Activated naive CD4-positive, alpha-beta T cell treated with anti-CD3 and anti-CD28 coated beads, Interleukin-2, amount 50 U/mL, for 72 hours (primary cell): ENCODE results near the gene TACR1. TPM values are rescaled to one million over a fixed set of nuclear protein-coding genes. Genes with fewer than 3 reads are reported as not detected.

Source experiments
- ATAC-seq, 2 donors: fragments of 150-1000 bp; cut with Tn5 transposase; 2 replicates each; pipeline ENCODE4 v1.10.0; 2021; ENCODE audit warnings: mild to moderate bottlenecking in 2 of 2, moderate library complexity in 2 of 2
- DNase-seq, 2 donors: peaks; one replicate each; pipeline ENCODE4 v3.0.0; 2021 to 2022; ENCODE audit warnings: low spot score in 2 of 2
- H3K27ac Mint-ChIP-seq, 2 donors: one replicate each; pipeline ENCODE4 v1.8.0; 2022; ENCODE audit warnings: mild to moderate bottlenecking in 2 of 2, mixed read lengths in 2 of 2
- H3K36me3 Mint-ChIP-seq, 2 donors: one replicate each; pipeline ENCODE4 v1.8.0; 2022; ENCODE audit warnings: mixed read lengths in 2 of 2
- H3K9me3 Mint-ChIP-seq, 2 donors: one replicate each; pipeline ENCODE4 v1.8.0; 2022; ENCODE audit warnings: mixed read lengths in 2 of 2
- total RNA-seq, 2 donors: library from RNA; stranded (reverse); gene quantifications; one replicate each; pipeline ENCODE4 v1.2.3, GENCODE V29; 2022

TACR1 gene
- total RNA-seq, 2 donors from 2014 or later, result not detected

GRCh38 chr2:75027886-75028285 lies 171.4 kb downstream of the TACR1 start:
- no peak for ATAC-seq
- Mint-ChIP-seq H3K27ac (no peak overlapping the region), H3K9me3 (no peaks in the 10 kb centered on the region), H3K36me3 (no peaks in the 10 kb centered on the region)
- no peak for DNase-seq

GRCh38 chr2:75025633-75026380 lies 173.5 kb downstream of the TACR1 start:
- ATAC-seq, result no peak
- H3K9me3 Mint-ChIP-seq, result no peaks in the 10 kb centered on the region
- no peak overlapping the region for H3K27ac Mint-ChIP-seq
- no peak for DNase-seq
- H3K36me3 Mint-ChIP-seq, result no peaks in the 10 kb centered on the region

GRCh38 chr2:75025216-75025615 lies 174.1 kb downstream of the TACR1 start:
- ATAC-seq (no peak), DNase-seq (no peak)
- H3K9me3 Mint-ChIP-seq, result no peaks in the 10 kb centered on the region
- H3K36me3 Mint-ChIP-seq, result no peaks in the 10 kb centered on the region
- H3K27ac Mint-ChIP-seq, result no peak overlapping the region

GRCh38 chr2:75023666-75024455 lies 175.5 kb downstream of the TACR1 start:
- ATAC-seq (no peak), DNase-seq (no peak)
- Mint-ChIP-seq H3K36me3 (no peaks in the 10 kb centered on the region), H3K27ac (no peak overlapping the region), H3K9me3 (no peaks in the 10 kb centered on the region)

- no peak for ATAC-seq
These were observed 176.8 kb downstream of the TACR1 start for GRCh38 chr2:75022516-75022915.

GRCh38 chr2:75021672-75022071 lies 177.6 kb downstream of the TACR1 start:
- DNase-seq (no peak), ATAC-seq (no peak)
- Mint-ChIP-seq H3K27ac (no peak overlapping the region), H3K9me3 (no peaks in the 10 kb centered on the region), H3K36me3 (no peaks in the 10 kb centered on the region)

More at GRCh38 chr2:75022516-75022915, 176.8 kb downstream of the TACR1 start:
- H3K36me3 Mint-ChIP-seq, result no peaks in the 10 kb centered on the region
- no peak for DNase-seq
- H3K9me3 Mint-ChIP-seq, result no peaks in the 10 kb centered on the region
- no peak overlapping the region for H3K27ac Mint-ChIP-seq

GRCh38 chr2:75020476-75020875 lies 178.8 kb downstream of the TACR1 start:
- DNase-seq (no peak), ATAC-seq (no peak)
- Mint-ChIP-seq H3K9me3 (no peaks in the 10 kb centered on the region), H3K36me3 (no peaks in the 10 kb centered on the region), H3K27ac (no peak overlapping the region)

GRCh38 chr2:75019790-75020189 lies 179.5 kb downstream of the TACR1 start:
- DNase-seq, result no peak
- H3K9me3 Mint-ChIP-seq, result no peaks in the 10 kb centered on the region
- H3K36me3 Mint-ChIP-seq, result no peaks in the 10 kb centered on the region
- no peak overlapping the region for H3K27ac Mint-ChIP-seq
- ATAC-seq, result no peak

GRCh38 chr2:75018162-75018561 lies 181.2 kb downstream of the TACR1 start:
- H3K27ac Mint-ChIP-seq, result no peak overlapping the region
- ATAC-seq (no peak), DNase-seq (no peak)
- no peaks in the 10 kb centered on the region for H3K9me3 Mint-ChIP-seq
- peaks cover 0 to 5% of the 10 kb centered on the region in 2 donors for H3K36me3 Mint-ChIP-seq

GRCh38 chr2:75012080-75012479 lies 187.2 kb downstream of the TACR1 start:
- H3K36me3 Mint-ChIP-seq, result peaks cover 0 to 7% of the 10 kb centered on the region in 2 donors
- H3K9me3 Mint-ChIP-seq, result no peaks in the 10 kb centered on the region
- no peak overlapping the region for H3K27ac Mint-ChIP-seq
- DNase-seq (no peak), ATAC-seq (no peak)

GRCh38 chr2:75010571-75010970 lies 188.7 kb downstream of the TACR1 start:
- ATAC-seq (no peak), DNase-seq (no peak)
- Mint-ChIP-seq H3K36me3 (peaks cover 6 to 18% of the 10 kb centered on the region in 2 donors), H3K9me3 (no peaks in the 10 kb centered on the region), H3K27ac (peak overlapping the region in 1 of 2 donors; percentile 45)

GRCh38 chr2:75007819-75008218 lies 191.5 kb downstream of the TACR1 start:
- DNase-seq, result no peak
- no peak for ATAC-seq
- Mint-ChIP-seq H3K36me3 (peaks cover 6 to 13% of the 10 kb centered on the region in 2 donors), H3K27ac (no peak overlapping the region), H3K9me3 (no peaks in the 10 kb centered on the region)

GRCh38 chr2:75007061-75007460 lies 192.3 kb downstream of the TACR1 start:
- ATAC-seq, result no peak
- H3K9me3 Mint-ChIP-seq, result no peaks in the 10 kb centered on the region
- no peak overlapping the region for H3K27ac Mint-ChIP-seq
- peaks cover 6 to 13% of the 10 kb centered on the region in 2 donors for H3K36me3 Mint-ChIP-seq
- no peak for DNase-seq

- peaks cover 6 to 13% of the 10 kb centered on the region in 2 donors for H3K36me3 Mint-ChIP-seq
- peak overlapping the region in 1 of 2 donors; percentile 44 for H3K27ac Mint-ChIP-seq
- no peak for DNase-seq
- H3K9me3 Mint-ChIP-seq, result no peaks in the 10 kb centered on the region
- no peak for ATAC-seq
These were observed 193.3 kb downstream of the TACR1 start for GRCh38 chr2:75006041-75006440.

GRCh38 chr2:75003773-75004172 lies 195.5 kb downstream of the TACR1 start:
- H3K36me3 Mint-ChIP-seq, result peaks cover 6 to 13% of the 10 kb centered on the region in 2 donors
- H3K9me3 Mint-ChIP-seq, result no peaks in the 10 kb centered on the region
- H3K27ac Mint-ChIP-seq, result no peak overlapping the region
- no peak for ATAC-seq
- DNase-seq, result no peak

GRCh38 chr2:75003276-75003675 lies 196.0 kb downstream of the TACR1 start:
- no peaks in the 10 kb centered on the region for H3K9me3 Mint-ChIP-seq
- H3K27ac Mint-ChIP-seq, result no peak overlapping the region
- peaks cover 6 to 13% of the 10 kb centered on the region in 2 donors for H3K36me3 Mint-ChIP-seq
- no peak for ATAC-seq
- no peak for DNase-seq

- no peak overlapping the region for H3K27ac Mint-ChIP-seq
- H3K9me3 Mint-ChIP-seq, result peaks cover 0 to 3% of the 10 kb centered on the region in 2 donors
These were observed 197.3 kb downstream of the TACR1 start for GRCh38 chr2:75002007-75002406.

More at GRCh38 chr2:75002007-75002406, 197.3 kb downstream of the TACR1 start:
- DNase-seq, result no peak
- ATAC-seq, result no peak
- peaks cover 6 to 10% of the 10 kb centered on the region in 2 donors for H3K36me3 Mint-ChIP-seq
